Thyroid gland (tissue), 4 donors: Measurements from ENCODE around the gene CLASP1.

Experiments used
- CTCF ChIP-seq, 6 experiments: fragments of 200-600 bp in 3 of 6; fragments of 450-650 bp in 3 of 6; sonication (generic) in 3 of 6; IDR thresholded peaks; one replicate each; pipeline ENCODE4 v1.5.1; 2016 to 2019; ENCODE audit warnings: antibody characterized with exemption in 6 of 6, mild to moderate bottlenecking in 2 of 6, inconsistent platforms in 1 of 6, moderate library complexity in 1 of 6
- POLR2A ChIP-seq, 2 donors: fragments of 450-650 bp; IDR thresholded peaks; one replicate each; pipeline ENCODE4 v1.6.1; 2017; ENCODE audit warnings: antibody characterized with exemption in 2 of 2, mild to moderate bottlenecking in 2 of 2, moderate library complexity in 1 of 2

- no peak for TF ChIP-seq POLR2A (IDR thresholded peaks at IDR 0.05)
- no peak for TF ChIP-seq CTCF (IDR thresholded peaks at IDR 0.05)
Observed at GRCh38 chr2:121541495-121541894, 107.8 kb downstream of the CLASP1 start.
